DOHH2 (cell line): ENCODE measurements around the gene CDH10.

Experiments used
- H3F3A ChIP-seq: fragments of 200-600 bp; sonication (generic), shearing (Covaris generic); 2 replicates; pipeline ENCODE4 v1.6.0; 2016; ENCODE audit warnings: antibody characterized with exemption, mild to moderate bottlenecking; ENCODE audit not compliant: control insufficient read depth, insufficient read depth
- H3K27ac ChIP-seq: fragments of 200-600 bp; sonication (generic); 2 replicates; pipeline ENCODE4 v1.5.1; 2014; ENCODE audit warnings: low read depth, mild to moderate bottlenecking, low read length, moderate library complexity
- H3K27me3 ChIP-seq: fragments of 200-600 bp; sonication (generic); 2 replicates; pipeline ENCODE4 v1.6.1; 2014; ENCODE audit warnings: mild to moderate bottlenecking, low read length, mixed read lengths; ENCODE audit not compliant: control insufficient read depth
- H3K36me3 ChIP-seq: fragments of 200-600 bp; sonication (generic); 2 replicates; pipeline ENCODE4 v1.6.1; 2014; ENCODE audit warnings: mild to moderate bottlenecking, low read length, moderate library complexity, mixed read lengths; ENCODE audit not compliant: control insufficient read depth
- H3K4me1 ChIP-seq: fragments of 200-600 bp; sonication (generic); 2 replicates; pipeline ENCODE4 v1.6.1; 2014; ENCODE audit warnings: mild to moderate bottlenecking, low read length, mixed read lengths; ENCODE audit not compliant: control insufficient read depth
- H3K4me2 ChIP-seq: fragments of 200-600 bp; sonication (generic); 2 replicates; pipeline ENCODE4 v1.6.0; 2014; ENCODE audit warnings: mild to moderate bottlenecking, low read length, moderate library complexity
- H3K4me3 ChIP-seq: fragments of 200-600 bp; sonication (generic); 2 replicates; pipeline ENCODE4 v1.5.1; 2014; ENCODE audit warnings: mild to moderate bottlenecking, low read length, mixed read lengths
- H3K79me2 ChIP-seq: fragments of 200-600 bp; sonication (generic); 2 replicates; pipeline ENCODE4 v1.6.1; 2014; ENCODE audit warnings: mild to moderate bottlenecking, low read length, mixed read lengths; ENCODE audit not compliant: control insufficient read depth
- H3K9me2 ChIP-seq: fragments of 200-600 bp; sonication (generic); replicated peaks from 2 replicates; pipeline ENCODE4 v1.6.1; 2014; ENCODE audit warnings: mild to moderate bottlenecking, low read length, mixed read lengths; ENCODE audit not compliant: control insufficient read depth
- H3K9me3 ChIP-seq: fragments of 200-600 bp; sonication (generic); 2 replicates; pipeline ENCODE4 v1.6.1; 2014; ENCODE audit warnings: antibody characterized with exemption, low read length, mixed read lengths; ENCODE audit not compliant: control insufficient read depth, insufficient read depth
- H4K20me1 ChIP-seq: fragments of 200-600 bp; sonication (generic); 2 replicates; pipeline ENCODE4 v1.6.0; 2014; ENCODE audit warnings: low read depth, mild to moderate bottlenecking, antibody characterized with exemption, low read length, moderate library complexity; ENCODE audit not compliant: control insufficient read depth, insufficient read depth
- EZH2phosphoT487 ChIP-seq: fragments of 200-600 bp; sonication (generic); IDR thresholded peaks from 2 replicates; pipeline ENCODE4 v1.6.1; 2017; ENCODE audit warnings: borderline replicate concordance, mild to moderate bottlenecking, antibody characterized with exemption, low read length, moderate library complexity, mixed read lengths
- TF ChIP-seq, protein P1 (sequence below): fragments of 200-600 bp; sonication (generic); IDR thresholded peaks from one replicate; pipeline ENCODE4 v1.5.1; 2014; ENCODE audit warnings: antibody characterized with exemption, mild to moderate bottlenecking, low read depth, low read length; ENCODE audit not compliant: poor library complexity, severe bottlenecking

Gene CDH10

GRCh38 chr5:24487368-24488229 is 157.2 kb downstream of the CDH10 start:
- H3K4me3 ChIP-seq: no peak overlapping the region
- H3K79me2 ChIP-seq: no peaks in the 10 kb centered on the region
- no peak overlapping the region for H3K27ac ChIP-seq
- TF ChIP-seq EZH2phosphoT487: no peak
- TF ChIP-seq, protein P1, sequence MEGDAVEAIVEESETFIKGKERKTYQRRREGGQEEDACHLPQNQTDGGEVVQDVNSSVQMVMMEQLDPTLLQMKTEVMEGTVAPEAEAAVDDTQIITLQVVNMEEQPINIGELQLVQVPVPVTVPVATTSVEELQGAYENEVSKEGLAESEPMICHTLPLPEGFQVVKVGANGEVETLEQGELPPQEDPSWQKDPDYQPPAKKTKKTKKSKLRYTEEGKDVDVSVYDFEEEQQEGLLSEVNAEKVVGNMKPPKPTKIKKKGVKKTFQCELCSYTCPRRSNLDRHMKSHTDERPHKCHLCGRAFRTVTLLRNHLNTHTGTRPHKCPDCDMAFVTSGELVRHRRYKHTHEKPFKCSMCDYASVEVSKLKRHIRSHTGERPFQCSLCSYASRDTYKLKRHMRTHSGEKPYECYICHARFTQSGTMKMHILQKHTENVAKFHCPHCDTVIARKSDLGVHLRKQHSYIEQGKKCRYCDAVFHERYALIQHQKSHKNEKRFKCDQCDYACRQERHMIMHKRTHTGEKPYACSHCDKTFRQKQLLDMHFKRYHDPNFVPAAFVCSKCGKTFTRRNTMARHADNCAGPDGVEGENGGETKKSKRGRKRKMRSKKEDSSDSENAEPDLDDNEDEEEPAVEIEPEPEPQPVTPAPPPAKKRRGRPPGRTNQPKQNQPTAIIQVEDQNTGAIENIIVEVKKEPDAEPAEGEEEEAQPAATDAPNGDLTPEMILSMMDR: no peak
- no peaks in the 10 kb centered on the region for H4K20me1 ChIP-seq
- no peaks in the 10 kb centered on the region for H3F3A ChIP-seq
- H3K27me3 ChIP-seq: no peaks in the 10 kb centered on the region
- no peaks in the 10 kb centered on the region for H3K4me1 ChIP-seq
- H3K9me3 ChIP-seq: no peaks in the 10 kb centered on the region
- no peaks in the 10 kb centered on the region for H3K9me2 ChIP-seq
- no peak overlapping the region for H3K4me2 ChIP-seq
- no peaks in the 10 kb centered on the region for H3K36me3 ChIP-seq

DNA sequence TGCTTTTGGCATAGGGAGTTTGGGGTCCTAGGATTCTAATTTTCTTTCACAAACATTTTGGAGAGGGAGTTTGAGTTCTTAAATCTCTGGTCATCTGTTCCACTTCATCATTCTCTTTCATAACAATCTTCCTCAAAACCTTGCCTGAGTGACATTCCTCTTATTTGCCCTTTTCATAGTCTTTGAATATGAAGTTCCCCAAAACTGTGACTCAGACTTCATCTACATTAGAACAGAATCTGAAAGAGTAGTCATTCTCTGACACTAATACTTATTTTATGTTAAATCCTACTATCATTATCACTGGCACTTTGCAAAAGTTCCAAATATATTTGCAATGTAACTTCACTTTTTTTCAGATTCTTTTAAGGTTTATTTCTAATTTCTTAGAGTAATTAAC is 163.8 kb downstream of the CDH10 start:
- H3K4me2 ChIP-seq: no peak overlapping the region
- no peak overlapping the region for H3K4me3 ChIP-seq
- TF ChIP-seq, protein P1: no peak
- no peak for TF ChIP-seq EZH2phosphoT487
- no peaks in the 10 kb centered on the region for H3F3A ChIP-seq
- no peaks in the 10 kb centered on the region for H3K79me2 ChIP-seq
- no peaks in the 10 kb centered on the region for H3K9me3 ChIP-seq
- no peaks in the 10 kb centered on the region for H3K4me1 ChIP-seq
- no peaks in the 10 kb centered on the region for H4K20me1 ChIP-seq
- H3K9me2 ChIP-seq: no peaks in the 10 kb centered on the region
- H3K27ac ChIP-seq: no peak overlapping the region
- no peaks in the 10 kb centered on the region for H3K36me3 ChIP-seq
- H3K27me3 ChIP-seq: no peaks in the 10 kb centered on the region

DNA sequence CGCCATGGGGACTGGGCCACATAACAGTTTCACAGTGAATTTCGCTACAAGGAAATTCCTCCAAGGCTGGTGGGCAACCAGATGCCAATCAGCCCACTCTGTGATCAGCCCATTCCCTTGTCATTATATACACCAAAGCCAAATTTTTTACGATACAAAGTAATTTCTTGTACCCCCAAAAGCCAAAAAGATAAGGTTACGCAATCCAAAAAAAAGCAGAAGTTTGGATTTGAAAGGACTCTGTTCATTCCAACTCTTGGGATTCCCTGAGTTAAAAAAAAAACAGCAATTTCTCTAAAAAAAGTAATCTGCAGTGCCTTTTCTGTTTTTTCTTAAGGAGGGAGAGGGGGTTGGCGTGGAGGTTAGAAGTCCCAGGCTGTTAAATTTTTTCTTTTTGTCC is 166.8 kb downstream of the CDH10 start:
- Histone ChIP-seq H3K4me3 (no peak overlapping the region), H3K79me2 (no peaks in the 10 kb centered on the region), H3K9me3 (no peaks in the 10 kb centered on the region), H3K9me2 (no peaks in the 10 kb centered on the region), H3K36me3 (no peaks in the 10 kb centered on the region), H3K4me2 (no peak overlapping the region), H4K20me1 (no peaks in the 10 kb centered on the region), H3F3A (no peaks in the 10 kb centered on the region), H3K27ac (no peak overlapping the region), H3K27me3 (no peaks in the 10 kb centered on the region), H3K4me1 (no peaks in the 10 kb centered on the region)
- no peak for TF ChIP-seq EZH2phosphoT487
- TF ChIP-seq, protein P1: no peak
